Astrocyte (in vitro differentiated cells and primary cell): Measurements from ENCODE around the gene FBXO5. TPM values are rescaled to one million over a fixed set of nuclear protein-coding genes. Genes with fewer than 3 reads are reported as not detected.
A peak's percentile ranks its signal among the peaks of the same experiment; 100 is the strongest.
"Not testable (repeated sequence)": the region's sequence is repeated elsewhere in the genome, so short reads cannot be mapped to it uniquely, and the experiment has no call there.

ENCODE experiments used
- DNase-seq: peaks from one replicate; pipeline ENCODE4 v3.0.0-alpha.2; 2010; ENCODE audit warnings: low read depth
- FAIRE-seq: peaks from 2 replicates; lab custom pipeline; 2011; peaks lifted over from hg19 to GRCh38; lab: Jason Lieb, UNC
- H2AFZ ChIP-seq: 2 replicates; pipeline ENCODE4 v1.6.0; 2012; ENCODE audit warnings: low read depth, low read length, inconsistent platforms
- H3K27ac ChIP-seq: 2 replicates; pipeline ENCODE4 v1.5.1; 2011; ENCODE audit warnings: low read depth, low read length, inconsistent platforms
- H3K27me3 ChIP-seq: 2 replicates; pipeline ENCODE4 v1.6.0; 2011; ENCODE audit warnings: low read length, inconsistent platforms; ENCODE audit not compliant: insufficient read depth
- H3K36me3 ChIP-seq: 2 replicates; pipeline ENCODE4 v1.5.1; 2011; ENCODE audit warnings: low read length, inconsistent platforms; ENCODE audit not compliant: insufficient read depth
- H3K4me1 ChIP-seq: 2 replicates; pipeline ENCODE4 v1.5.1; 2011; ENCODE audit warnings: low read length, inconsistent platforms; ENCODE audit not compliant: insufficient read depth
- H3K4me2 ChIP-seq: 2 replicates; pipeline ENCODE4 v1.6.0; 2012; ENCODE audit warnings: low read length, inconsistent platforms
- H3K4me3 ChIP-seq: 2 replicates; pipeline ENCODE4 v1.5.1; 2011; ENCODE audit warnings: low read depth, mild to moderate bottlenecking, low read length, inconsistent platforms; ENCODE audit not compliant: insufficient read depth
- H3K79me2 ChIP-seq: 2 replicates; pipeline ENCODE4 v1.6.0; 2012; ENCODE audit warnings: mild to moderate bottlenecking, low read length, inconsistent platforms; ENCODE audit not compliant: insufficient read depth
- H3K9ac ChIP-seq: 2 replicates; pipeline ENCODE4 v1.6.0; 2012; ENCODE audit warnings: mild to moderate bottlenecking, low read length, inconsistent platforms
- H3K9me3 ChIP-seq: 2 replicates; pipeline ENCODE4 v1.5.1; 2012; ENCODE audit warnings: low read depth, mild to moderate bottlenecking, low read length, inconsistent platforms; ENCODE audit not compliant: insufficient read depth
- H4K20me1 ChIP-seq: 2 replicates; pipeline ENCODE4 v1.6.0; 2012; ENCODE audit warnings: low read length, inconsistent platforms; ENCODE audit not compliant: insufficient read depth
- H3K27ac Mint-ChIP-seq: one replicate; pipeline ENCODE4 v1.8.0; 2021; ENCODE audit warnings: mild to moderate bottlenecking, mixed read lengths; ENCODE audit not compliant: unreplicated experiment
- H3K27me3 Mint-ChIP-seq: one replicate; pipeline ENCODE4 v1.8.0; 2021; ENCODE audit warnings: low read depth, mixed read lengths; ENCODE audit not compliant: unreplicated experiment
- H3K36me3 Mint-ChIP-seq: one replicate; pipeline ENCODE4 v1.8.0; 2021; ENCODE audit warnings: low read depth, mixed read lengths; ENCODE audit not compliant: unreplicated experiment
- H3K4me1 Mint-ChIP-seq: one replicate; pipeline ENCODE4 v1.8.0; 2021; ENCODE audit warnings: low read depth, mixed read lengths; ENCODE audit not compliant: unreplicated experiment
- H3K4me3 Mint-ChIP-seq: one replicate; pipeline ENCODE4 v1.8.0; 2021; ENCODE audit warnings: mild to moderate bottlenecking, moderate library complexity, mixed read lengths; ENCODE audit not compliant: unreplicated experiment
- H3K9me3 Mint-ChIP-seq: one replicate; pipeline ENCODE4 v1.8.0; 2021; ENCODE audit warnings: mild to moderate bottlenecking, mixed read lengths; ENCODE audit not compliant: unreplicated experiment
- CTCF ChIP-seq: IDR thresholded peaks from 2 replicates; pipeline ENCODE4 v1.5.1; 2011; ENCODE audit warnings: low read depth, mild to moderate bottlenecking, inconsistent platforms, low read length, moderate library complexity; ENCODE audit not compliant: insufficient read depth
- EZH2 ChIP-seq: IDR thresholded peaks from 2 replicates; pipeline ENCODE4 v1.6.1; 2012; ENCODE audit warnings: mild to moderate bottlenecking, low read length, inconsistent platforms; ENCODE audit not compliant: insufficient read depth
- total RNA-seq: library from RNA; stranded (reverse); gene quantifications from 2 replicates; pipeline ENCODE4 v1.2.1, GENCODE V29; 2021

The FBXO5 gene
- total RNA-seq, 1 donor from 2014 or later, result 7.5 TPM

GRCh38 chr6:153002613-153003365, 19.9 kb upstream of the FBXO5 start, which contains the start of gene MTRF1L:
Gene MTRF1L (minus strand): TSS chr6:153002709. CDS start chr6:153002685, 24 bp downstream.
- TF ChIP-seq CTCF, result no peak
- TF ChIP-seq EZH2, result no peak
- Mint-ChIP-seq H3K27me3 (no peaks in the 10 kb centered on the region), H3K4me1 (peaks cover 17% of the 10 kb centered on the region), H3K36me3 (peaks cover 2% of the 10 kb centered on the region), H3K27ac (peak within 1 kb of the TSS; percentile 72), H3K9me3 (no peaks in the 10 kb centered on the region), H3K4me3 (peak within 1 kb of the TSS; percentile 91)
- Histone ChIP-seq H3K4me2 (peak within 1 kb of the TSS; percentile 91), H3K27me3 (no peaks in the 10 kb centered on the region), H3K27ac (peak within 1 kb of the TSS; percentile 89), H4K20me1 (peaks cover 30% of the 10 kb centered on the region), H3K9ac (peak within 1 kb of the TSS; percentile 95), H3K4me3 (peak within 1 kb of the TSS; percentile 94), H3K4me1 (peaks cover 18% of the 10 kb centered on the region), H3K79me2 (peaks cover 57% of the 10 kb centered on the region), H3K36me3 (no peaks in the 10 kb centered on the region), H3K9me3 (no peaks in the 10 kb centered on the region), H2AFZ (peak within 1 kb of the TSS; percentile 89)
- FAIRE-seq, result peak; percentile 72
- peak; percentile 96 for DNase-seq

DNA sequence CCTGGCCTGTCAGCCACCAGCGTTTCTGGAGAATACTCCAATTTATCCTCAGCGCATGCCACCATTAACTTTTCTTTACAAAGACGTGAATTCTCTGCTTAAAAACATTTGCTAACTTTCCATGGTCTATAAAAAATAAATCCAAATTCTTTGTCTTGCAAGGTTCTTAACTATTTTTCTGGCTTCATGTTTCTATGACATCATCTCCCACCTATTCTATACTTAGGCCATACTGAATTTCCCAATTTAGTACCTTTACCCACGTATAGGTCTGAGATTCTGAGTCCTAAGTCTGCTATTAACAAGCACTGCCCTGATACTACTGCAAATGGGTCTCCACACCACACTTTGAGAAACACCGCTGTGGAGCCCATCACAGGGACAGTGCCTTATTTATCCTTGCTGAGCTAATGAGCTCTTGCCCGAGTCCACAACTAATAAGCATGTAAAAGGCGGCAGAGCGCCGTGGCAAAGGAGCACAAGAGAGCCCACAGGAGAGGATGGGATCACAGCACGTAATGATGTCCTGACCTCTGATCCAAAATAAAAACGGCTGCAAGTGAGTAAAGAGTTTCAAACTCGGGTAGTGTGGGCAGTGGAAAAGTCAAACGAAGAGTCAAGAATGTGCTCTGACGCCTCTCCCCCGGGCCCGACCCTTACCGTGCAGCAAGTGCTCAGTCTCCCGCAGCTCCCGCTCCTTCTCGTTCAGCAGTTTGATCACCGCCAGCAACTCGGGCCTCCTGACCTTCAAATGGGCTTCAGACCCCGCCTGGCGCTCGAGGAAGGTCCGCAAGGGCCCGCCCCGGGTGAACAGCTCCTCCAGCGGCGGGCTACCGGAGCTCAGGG, 19.1 kb upstream of the FBXO5 start:
- H3K4me1 ChIP-seq, result peaks cover 18% of the 10 kb centered on the region
- Mint-ChIP-seq H3K9me3 (no peaks in the 10 kb centered on the region), H3K4me3 (peak overlapping the region; percentile 91), H3K27ac (peak overlapping the region; percentile 66), H3K4me1 (peaks cover 17% of the 10 kb centered on the region), H3K36me3 (peaks cover 2% of the 10 kb centered on the region), H3K27me3 (no peaks in the 10 kb centered on the region)
- no peaks in the 10 kb centered on the region for H3K27me3 ChIP-seq
- TF ChIP-seq EZH2, result no peak
- no peak for TF ChIP-seq CTCF
- peaks cover 37% of the 10 kb centered on the region for H4K20me1 ChIP-seq
- FAIRE-seq (no peak), DNase-seq (no peak)
- peak overlapping the region; percentile 6 for H2AFZ ChIP-seq
- H3K9me3 ChIP-seq, result no peaks in the 10 kb centered on the region
- H3K9ac ChIP-seq, result peak overlapping the region; percentile 95
- peak overlapping the region; percentile 94 for H3K4me3 ChIP-seq
- peak overlapping the region; percentile 91 for H3K4me2 ChIP-seq
- H3K79me2 ChIP-seq, result peaks cover 65% of the 10 kb centered on the region
- H3K36me3 ChIP-seq, result peaks cover 6% of the 10 kb centered on the region
- peak overlapping the region; percentile 89 for H3K27ac ChIP-seq

DNA sequence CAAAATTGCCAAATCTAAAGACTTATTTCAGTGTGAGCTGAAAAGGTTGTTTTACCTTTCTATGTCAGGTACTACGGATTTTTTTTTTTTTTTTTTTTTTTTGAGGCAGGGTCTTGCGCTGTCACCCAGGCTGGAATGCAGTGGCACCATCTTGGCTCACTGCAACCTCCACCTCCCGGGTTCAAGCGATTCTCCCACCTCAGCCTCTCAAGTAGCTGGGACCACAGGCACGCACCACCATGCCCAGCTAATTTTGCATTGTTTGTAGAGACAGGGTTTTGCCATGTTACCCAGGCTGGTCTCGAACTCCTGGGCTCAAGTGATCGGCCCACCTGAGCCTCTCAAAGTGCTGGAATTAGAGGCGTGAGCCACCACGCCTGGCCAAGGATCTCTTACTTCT, 17.9 kb upstream of the FBXO5 start:
- not testable (repeated sequence) for H2AFZ ChIP-seq, H3K27me3 ChIP-seq, H3K27me3 Mint-ChIP-seq, H3K36me3 Mint-ChIP-seq, DNase-seq, H3K9me3 ChIP-seq, FAIRE-seq, H3K27ac ChIP-seq, H3K9me3 Mint-ChIP-seq
- Mint-ChIP-seq H3K27ac (peak overlapping the region; percentile 27), H3K4me1 (peaks cover 17% of the 10 kb centered on the region), H3K4me3 (peak overlapping the region; percentile 91)
- Histone ChIP-seq H3K4me1 (peaks cover 18% of the 10 kb centered on the region), H3K9ac (peak overlapping the region; percentile 95), H3K36me3 (peaks cover 17% of the 10 kb centered on the region), H3K79me2 (peaks cover 77% of the 10 kb centered on the region), H4K20me1 (peaks cover 39% of the 10 kb centered on the region), H3K4me3 (peak overlapping the region; percentile 94), H3K4me2 (peak overlapping the region; percentile 91)
